ENCODE data around the gene CHD3. TPM values are rescaled to one million over a fixed set of nuclear protein-coding genes. Genes with fewer than 3 reads are reported as not detected.

Gene CHD3
- total and polyA plus RNA-seq, 2 of the 13 experiments (the other 11 are each of a cell fraction or from before 2014, with no cell fraction given) = 2.7 to 3.7 TPM

DNA sequence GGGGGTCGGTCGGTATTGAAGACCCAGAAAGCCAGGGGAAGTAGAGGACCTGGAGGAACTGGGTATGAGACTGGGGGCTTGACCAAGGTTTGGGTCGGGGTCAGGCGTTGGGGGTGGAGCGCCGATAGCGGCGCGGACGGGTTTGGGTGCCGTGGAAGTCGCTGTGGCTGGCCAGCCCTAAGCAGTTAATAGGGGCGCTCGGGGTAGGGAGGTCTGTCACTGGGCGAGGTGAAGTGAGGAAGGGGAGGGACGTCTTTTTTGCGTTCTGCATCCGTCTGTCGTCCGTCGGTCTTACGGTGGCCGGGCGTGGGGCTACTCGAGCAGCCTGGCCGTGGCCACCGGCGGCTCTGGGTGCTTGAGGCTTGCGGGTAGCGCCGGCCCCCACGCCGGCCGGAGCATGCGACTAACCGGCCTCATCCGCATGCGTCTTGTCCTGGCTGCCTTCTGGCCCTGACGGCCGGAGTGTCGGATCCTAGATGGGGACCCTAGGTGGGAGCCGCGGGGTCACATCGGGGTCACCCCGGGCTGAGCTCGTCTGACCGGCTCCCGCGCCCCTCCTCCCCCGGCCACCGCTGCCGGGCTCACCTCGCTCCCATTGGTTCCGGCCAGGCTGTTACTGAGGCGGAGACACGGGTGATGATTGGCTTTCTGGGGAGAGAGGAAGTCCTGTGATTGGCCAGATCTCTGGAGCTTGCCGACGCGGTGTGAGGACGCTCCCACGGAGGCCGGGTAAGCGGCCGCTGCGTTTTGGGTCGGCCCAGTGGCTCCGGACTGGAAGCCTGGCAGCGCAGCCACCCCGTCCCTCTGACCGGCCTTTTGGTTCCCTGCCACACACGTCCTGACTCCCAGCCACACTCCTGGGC, 44.1 kb upstream of the CHD3 start (continued):
- 0 out of 2 replicates have a peak, but pooled peaks have one; percentile 8 for TF ChIP-seq MED1 (CRISPR knock-in tag; IDR thresholded peaks at IDR 0.05)
- TF ChIP-seq ZNF326 (CRISPR knock-in tag; IDR thresholded peaks at IDR 0.05; ENCODE audit: borderline replicate concordance) = peak; percentile 61; the same call in 1 of the 2 replicates
- TF ChIP-seq NR2F6 (IDR thresholded peaks at IDR 0.05) = peak; percentile 46
- TF ChIP-seq NR2F6 (CRISPR knock-in tag; IDR thresholded peaks at IDR 0.05) = peak; percentile 80
- TF ChIP-seq, protein P1, sequence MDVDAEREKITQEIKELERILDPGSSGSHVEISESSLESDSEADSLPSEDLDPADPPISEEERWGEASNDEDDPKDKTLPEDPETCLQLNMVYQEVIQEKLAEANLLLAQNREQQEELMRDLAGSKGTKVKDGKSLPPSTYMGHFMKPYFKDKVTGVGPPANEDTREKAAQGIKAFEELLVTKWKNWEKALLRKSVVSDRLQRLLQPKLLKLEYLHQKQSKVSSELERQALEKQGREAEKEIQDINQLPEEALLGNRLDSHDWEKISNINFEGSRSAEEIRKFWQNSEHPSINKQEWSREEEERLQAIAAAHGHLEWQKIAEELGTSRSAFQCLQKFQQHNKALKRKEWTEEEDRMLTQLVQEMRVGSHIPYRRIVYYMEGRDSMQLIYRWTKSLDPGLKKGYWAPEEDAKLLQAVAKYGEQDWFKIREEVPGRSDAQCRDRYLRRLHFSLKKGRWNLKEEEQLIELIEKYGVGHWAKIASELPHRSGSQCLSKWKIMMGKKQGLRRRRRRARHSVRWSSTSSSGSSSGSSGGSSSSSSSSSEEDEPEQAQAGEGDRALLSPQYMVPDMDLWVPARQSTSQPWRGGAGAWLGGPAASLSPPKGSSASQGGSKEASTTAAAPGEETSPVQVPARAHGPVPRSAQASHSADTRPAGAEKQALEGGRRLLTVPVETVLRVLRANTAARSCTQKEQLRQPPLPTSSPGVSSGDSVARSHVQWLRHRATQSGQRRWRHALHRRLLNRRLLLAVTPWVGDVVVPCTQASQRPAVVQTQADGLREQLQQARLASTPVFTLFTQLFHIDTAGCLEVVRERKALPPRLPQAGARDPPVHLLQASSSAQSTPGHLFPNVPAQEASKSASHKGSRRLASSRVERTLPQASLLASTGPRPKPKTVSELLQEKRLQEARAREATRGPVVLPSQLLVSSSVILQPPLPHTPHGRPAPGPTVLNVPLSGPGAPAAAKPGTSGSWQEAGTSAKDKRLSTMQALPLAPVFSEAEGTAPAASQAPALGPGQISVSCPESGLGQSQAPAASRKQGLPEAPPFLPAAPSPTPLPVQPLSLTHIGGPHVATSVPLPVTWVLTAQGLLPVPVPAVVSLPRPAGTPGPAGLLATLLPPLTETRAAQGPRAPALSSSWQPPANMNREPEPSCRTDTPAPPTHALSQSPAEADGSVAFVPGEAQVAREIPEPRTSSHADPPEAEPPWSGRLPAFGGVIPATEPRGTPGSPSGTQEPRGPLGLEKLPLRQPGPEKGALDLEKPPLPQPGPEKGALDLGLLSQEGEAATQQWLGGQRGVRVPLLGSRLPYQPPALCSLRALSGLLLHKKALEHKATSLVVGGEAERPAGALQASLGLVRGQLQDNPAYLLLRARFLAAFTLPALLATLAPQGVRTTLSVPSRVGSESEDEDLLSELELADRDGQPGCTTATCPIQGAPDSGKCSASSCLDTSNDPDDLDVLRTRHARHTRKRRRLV (CRISPR knock-in tag; IDR thresholded peaks at IDR 0.05) = no peak
- TF ChIP-seq, protein P2, sequence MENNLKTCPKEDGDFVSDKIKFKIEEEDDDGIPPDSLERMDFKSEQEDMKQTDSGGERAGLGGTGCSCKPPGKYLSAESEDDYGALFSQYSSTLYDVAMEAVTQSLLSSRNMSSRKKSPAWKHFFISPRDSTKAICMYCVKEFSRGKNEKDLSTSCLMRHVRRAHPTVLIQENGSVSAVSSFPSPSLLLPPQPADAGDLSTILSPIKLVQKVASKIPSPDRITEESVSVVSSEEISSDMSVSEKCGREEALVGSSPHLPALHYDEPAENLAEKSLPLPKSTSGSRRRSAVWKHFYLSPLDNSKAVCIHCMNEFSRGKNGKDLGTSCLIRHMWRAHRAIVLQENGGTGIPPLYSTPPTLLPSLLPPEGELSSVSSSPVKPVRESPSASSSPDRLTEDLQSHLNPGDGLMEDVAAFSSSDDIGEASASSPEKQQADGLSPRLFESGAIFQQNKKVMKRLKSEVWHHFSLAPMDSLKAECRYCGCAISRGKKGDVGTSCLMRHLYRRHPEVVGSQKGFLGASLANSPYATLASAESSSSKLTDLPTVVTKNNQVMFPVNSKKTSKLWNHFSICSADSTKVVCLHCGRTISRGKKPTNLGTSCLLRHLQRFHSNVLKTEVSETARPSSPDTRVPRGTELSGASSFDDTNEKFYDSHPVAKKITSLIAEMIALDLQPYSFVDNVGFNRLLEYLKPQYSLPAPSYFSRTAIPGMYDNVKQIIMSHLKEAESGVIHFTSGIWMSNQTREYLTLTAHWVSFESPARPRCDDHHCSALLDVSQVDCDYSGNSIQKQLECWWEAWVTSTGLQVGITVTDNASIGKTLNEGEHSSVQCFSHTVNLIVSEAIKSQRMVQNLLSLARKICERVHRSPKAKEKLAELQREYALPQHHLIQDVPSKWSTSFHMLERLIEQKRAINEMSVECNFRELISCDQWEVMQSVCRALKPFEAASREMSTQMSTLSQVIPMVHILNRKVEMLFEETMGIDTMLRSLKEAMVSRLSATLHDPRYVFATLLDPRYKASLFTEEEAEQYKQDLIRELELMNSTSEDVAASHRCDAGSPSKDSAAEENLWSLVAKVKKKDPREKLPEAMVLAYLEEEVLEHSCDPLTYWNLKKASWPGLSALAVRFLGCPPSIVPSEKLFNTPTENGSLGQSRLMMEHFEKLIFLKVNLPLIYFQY (CRISPR knock-in tag; IDR thresholded peaks at IDR 0.05; ENCODE audit: borderline replicate concordance) = peak; percentile 70; the same call in 1 of the 2 replicates
- TF ChIP-seq, protein P3, sequence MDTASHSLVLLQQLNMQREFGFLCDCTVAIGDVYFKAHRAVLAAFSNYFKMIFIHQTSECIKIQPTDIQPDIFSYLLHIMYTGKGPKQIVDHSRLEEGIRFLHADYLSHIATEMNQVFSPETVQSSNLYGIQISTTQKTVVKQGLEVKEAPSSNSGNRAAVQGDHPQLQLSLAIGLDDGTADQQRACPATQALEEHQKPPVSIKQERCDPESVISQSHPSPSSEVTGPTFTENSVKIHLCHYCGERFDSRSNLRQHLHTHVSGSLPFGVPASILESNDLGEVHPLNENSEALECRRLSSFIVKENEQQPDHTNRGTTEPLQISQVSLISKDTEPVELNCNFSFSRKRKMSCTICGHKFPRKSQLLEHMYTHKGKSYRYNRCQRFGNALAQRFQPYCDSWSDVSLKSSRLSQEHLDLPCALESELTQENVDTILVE (CRISPR knock-in tag; IDR thresholded peaks at IDR 0.05) = peak; percentile 23; the same call in 1 of the 2 replicates
- TF ChIP-seq, protein P4, sequence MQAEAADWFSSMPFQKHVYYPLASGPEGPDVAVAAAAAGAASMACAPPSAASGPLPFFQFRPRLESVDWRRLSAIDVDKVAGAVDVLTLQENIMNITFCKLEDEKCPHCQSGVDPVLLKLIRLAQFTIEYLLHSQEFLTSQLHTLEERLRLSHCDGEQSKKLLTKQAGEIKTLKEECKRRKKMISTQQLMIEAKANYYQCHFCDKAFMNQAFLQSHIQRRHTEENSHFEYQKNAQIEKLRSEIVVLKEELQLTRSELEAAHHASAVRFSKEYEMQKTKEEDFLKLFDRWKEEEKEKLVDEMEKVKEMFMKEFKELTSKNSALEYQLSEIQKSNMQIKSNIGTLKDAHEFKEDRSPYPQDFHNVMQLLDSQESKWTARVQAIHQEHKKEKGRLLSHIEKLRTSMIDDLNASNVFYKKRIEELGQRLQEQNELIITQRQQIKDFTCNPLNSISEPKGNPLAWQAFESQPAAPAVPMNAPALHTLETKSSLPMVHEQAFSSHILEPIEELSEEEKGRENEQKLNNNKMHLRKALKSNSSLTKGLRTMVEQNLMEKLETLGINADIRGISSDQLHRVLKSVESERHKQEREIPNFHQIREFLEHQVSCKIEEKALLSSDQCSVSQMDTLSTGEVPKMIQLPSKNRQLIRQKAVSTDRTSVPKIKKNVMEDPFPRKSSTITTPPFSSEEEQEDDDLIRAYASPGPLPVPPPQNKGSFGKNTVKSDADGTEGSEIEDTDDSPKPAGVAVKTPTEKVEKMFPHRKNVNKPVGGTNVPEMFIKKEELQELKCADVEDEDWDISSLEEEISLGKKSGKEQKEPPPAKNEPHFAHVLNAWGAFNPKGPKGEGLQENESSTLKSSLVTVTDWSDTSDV (CRISPR knock-in tag; IDR thresholded peaks at IDR 0.05) = 0 out of 2 replicates have a peak, but pooled peaks have one; percentile 31
- TF ChIP-seq RFXAP (CRISPR knock-in tag; IDR thresholded peaks at IDR 0.05; ENCODE audit: borderline replicate concordance) = peak; percentile 99
- peak; percentile 88; the same call in 1 of the 2 replicates for TF ChIP-seq AKAP8 (CRISPR knock-in tag; IDR thresholded peaks at IDR 0.05)
- peak; percentile 69 for TF ChIP-seq RXRB (CRISPR knock-in tag; IDR thresholded peaks at IDR 0.05; ENCODE audit: borderline replicate concordance)
- TF ChIP-seq ZNF577 (CRISPR knock-in tag; IDR thresholded peaks at IDR 0.05; ENCODE audit: borderline replicate concordance, low read depth) = no peak
- peak; percentile 60 for TF ChIP-seq RAD21 (CRISPR knock-in tag; IDR thresholded peaks at IDR 0.05)
- TF ChIP-seq KDM1A (CRISPR knock-in tag; IDR thresholded peaks at IDR 0.05) = no peak
